Measurements from ENCODE around the gene PIM3.

Gene PIM3

GRCh38 chr22:49960159-49961004 lies at the start of gene PIM3:
Gene PIM3, plus strand, starts transcription at chr22:49960772. Its CDS starts 176 bp downstream, at chr22:49960948.
- DNase-seq (ENCODE audit: low read depth, low spot score) = peak; percentile 81
- peak within 1 kb of the TSS; percentile 90 for H3K27ac ChIP-seq

GRCh38 chr22:49911881-49912625 lies 48.5 kb upstream of the PIM3 start:
- no peak overlapping the region for H3K27ac ChIP-seq
- no peak for DNase-seq (ENCODE audit: low read depth, low spot score)

DNA sequence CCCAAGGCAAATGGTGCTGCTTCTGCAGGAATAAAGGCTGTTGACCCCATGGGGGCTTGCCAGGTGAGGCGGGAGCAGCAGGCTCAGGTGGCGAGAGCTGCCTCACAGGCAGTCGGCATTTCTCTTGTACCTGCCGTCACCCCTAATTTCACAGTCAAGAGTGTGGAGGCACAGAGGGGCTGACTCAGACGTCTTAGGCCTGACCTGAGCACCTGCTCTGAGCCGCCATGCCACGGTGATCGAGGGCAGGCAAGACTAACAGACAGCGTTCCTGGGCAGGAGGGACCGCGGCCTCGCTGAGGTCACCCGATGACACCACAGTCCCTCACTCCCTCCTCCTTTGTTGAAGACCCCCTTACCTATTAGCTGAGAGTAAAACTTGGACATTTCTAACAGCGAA lies 47.5 kb upstream of the PIM3 start:
- no peak overlapping the region for H3K27ac ChIP-seq
- DNase-seq (ENCODE audit: low read depth, low spot score) = no peak

- no peak for DNase-seq (ENCODE audit: low read depth, low spot score)
Observed at GRCh38 chr22:49913446-49913845, 47.1 kb upstream of the PIM3 start.

GRCh38 chr22:49914256-49914655 lies 46.3 kb upstream of the PIM3 start:
- no peak overlapping the region for H3K27ac ChIP-seq

More at GRCh38 chr22:49913446-49913845, 47.1 kb upstream of the PIM3 start:
- H3K27ac ChIP-seq = no peak overlapping the region

GRCh38 chr22:49915610-49916009 lies 45.0 kb upstream of the PIM3 start:
- no peak for DNase-seq (ENCODE audit: low read depth, low spot score)
- H3K27ac ChIP-seq = no peak overlapping the region

More at GRCh38 chr22:49914256-49914655, 46.3 kb upstream of the PIM3 start:
- no peak for DNase-seq (ENCODE audit: low read depth, low spot score)

- DNase-seq (ENCODE audit: low read depth, low spot score) = no peak
- no peak overlapping the region for H3K27ac ChIP-seq
Observed at GRCh38 chr22:49916831-49917230, 43.7 kb upstream of the PIM3 start.

GRCh38 chr22:49917974-49918910 lies 42.3 kb upstream of the PIM3 start, which contains the start of the genes ALG12 and CRELD2:
Gene ALG12, minus strand, starts transcription at chr22:49918438. Its CDS starts 4,673 bp downstream, at chr22:49913765.
Gene CRELD2, plus strand, starts transcription at chr22:49918634. Its CDS starts 136 bp downstream, at chr22:49918770.
- peak within 1 kb of the TSS; percentile 89 for H3K27ac ChIP-seq
- DNase-seq (ENCODE audit: low read depth, low spot score) = peak; percentile 75

DNA sequence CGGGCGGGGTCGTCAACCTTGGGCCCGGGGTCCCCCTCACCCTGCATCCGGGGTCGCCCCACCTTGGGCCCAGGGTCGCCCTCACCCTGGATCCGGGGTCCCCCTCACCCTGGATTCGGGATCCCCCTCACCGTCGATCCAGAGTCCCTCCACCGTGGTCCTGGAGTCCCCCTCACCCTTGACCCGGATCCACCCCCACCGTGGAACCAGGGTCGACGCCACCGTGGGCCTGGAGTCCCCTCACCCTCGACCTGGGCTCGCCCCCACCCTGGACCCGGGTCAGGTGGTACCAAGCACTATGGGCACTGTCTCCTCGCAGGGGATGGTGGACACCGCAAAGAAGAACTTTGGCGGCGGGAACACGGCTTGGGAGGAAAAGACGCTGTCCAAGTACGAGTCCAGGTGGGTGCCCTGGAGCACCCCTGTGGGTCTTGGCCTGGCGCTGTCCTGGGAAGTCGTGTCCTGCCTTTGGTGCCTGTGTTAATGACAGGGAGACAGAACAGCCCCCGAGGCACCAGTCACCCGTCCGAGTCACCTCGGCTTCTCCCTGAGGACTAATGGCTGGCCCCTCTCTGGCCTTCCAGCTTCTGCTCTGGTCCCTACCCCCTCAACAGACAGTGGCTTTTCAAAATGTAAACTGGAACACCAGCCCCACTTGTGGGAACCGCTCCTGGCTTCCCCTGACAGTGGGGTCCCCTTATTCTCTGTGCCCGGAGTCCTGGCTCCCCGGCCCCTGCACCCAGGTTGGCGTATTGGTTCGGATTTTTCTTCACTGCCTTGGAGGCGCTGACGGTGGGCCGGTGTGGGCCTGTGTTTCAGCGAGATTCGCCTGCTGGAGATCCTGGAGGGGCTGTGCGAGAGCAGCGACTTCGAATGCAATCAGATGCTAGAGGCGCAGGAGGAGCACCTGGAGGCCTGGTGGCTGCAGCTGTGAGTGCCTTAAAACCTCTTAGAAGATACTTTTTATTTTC lies 41.4 kb upstream of the PIM3 start:
- H3K27ac ChIP-seq = no peak overlapping the region
- no peak for DNase-seq (ENCODE audit: low read depth, low spot score)

DNA sequence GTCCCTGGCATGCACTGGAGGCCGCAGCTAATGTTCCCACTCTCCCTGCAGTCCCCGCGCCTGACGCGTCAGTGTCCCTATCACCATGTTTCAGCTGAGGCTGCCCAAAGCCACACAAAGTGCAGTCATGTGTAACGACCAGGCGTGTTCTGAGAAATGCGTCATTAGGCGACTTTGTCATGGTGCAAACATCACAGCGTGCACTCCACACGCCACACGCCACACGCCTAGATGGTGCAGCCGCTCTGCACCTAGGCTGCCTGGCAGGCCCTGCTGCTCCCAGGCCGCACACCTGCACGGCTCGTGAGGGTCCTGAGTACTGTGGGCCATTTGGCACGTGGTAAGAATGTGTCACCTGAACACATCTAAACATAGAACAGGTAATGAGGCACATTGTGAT lies 39.7 kb upstream of the PIM3 start:
- H3K27ac ChIP-seq = no peak overlapping the region
- no peak for DNase-seq (ENCODE audit: low read depth, low spot score)

DNA sequence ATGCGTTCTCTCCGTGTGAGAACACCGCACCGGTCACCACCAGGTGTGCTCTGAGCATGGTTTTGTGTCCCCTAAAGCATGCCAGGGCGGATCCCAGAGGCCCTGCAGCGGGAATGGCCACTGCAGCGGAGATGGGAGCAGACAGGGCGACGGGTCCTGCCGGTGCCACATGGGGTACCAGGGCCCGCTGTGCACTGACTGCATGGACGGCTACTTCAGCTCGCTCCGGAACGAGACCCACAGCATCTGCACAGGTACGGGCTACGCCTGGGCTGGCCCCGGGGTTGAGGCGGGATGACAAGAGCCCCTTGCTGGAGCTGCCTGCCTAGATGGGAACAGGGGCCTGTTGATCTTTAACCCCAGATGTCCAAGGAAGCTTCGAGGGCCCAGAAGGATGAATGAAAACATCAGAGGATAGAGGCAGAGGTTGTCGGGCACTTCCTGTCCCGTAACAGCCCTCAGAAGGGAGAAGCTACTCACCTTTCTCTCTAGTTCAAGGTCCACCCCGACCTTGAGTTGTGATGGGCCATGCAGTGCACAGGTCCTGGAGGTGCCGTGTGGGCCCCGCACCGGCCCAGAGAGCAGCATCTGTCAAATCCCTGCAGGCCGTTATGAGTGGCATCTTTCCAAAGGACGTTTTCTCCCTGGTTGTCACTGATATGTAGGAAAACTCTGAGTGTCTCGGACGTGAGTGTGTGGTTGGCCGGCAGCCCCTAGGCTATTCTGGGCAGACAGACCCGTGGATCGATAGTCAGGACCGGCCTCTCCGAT lies 38.9 kb upstream of the PIM3 start:
- no peak for DNase-seq (ENCODE audit: low read depth, low spot score)
- no peak overlapping the region for H3K27ac ChIP-seq

DNA sequence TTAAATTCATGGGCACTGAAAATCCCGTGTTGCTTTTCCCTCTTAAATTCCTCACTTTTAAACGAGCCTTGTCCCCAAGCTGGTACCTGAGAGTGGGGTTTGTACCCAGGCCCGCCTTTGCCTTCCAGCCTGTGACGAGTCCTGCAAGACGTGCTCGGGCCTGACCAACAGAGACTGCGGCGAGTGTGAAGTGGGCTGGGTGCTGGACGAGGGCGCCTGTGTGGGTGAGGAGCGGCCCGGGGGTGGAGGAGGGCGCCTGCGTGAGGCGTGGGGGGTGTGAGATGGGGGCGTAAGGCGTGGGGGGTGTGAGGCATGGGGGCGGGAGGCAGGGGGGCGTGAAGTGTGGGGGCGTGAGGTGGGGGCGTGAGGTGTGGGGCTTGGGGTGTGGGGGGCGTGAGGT lies 38.1 kb upstream of the PIM3 start:
- H3K27ac ChIP-seq = no peak overlapping the region

DNA sequence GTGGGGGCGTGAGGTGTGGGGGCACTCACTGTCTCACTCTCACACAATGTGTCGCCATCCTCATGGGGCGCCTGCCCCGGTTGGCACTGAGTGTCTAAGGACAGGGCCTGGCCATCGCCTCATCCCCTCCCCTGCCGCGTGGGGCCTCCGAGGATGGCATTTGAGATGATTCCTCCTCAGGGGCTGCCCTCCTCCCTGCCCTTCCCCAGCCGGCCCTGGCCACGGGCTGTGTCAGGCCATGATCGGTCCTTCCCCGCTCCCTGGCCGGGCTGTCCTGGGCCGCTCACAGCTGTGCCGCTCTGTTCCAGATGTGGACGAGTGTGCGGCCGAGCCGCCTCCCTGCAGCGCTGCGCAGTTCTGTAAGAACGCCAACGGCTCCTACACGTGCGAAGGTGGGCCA lies 37.6 kb upstream of the PIM3 start:
- DNase-seq (ENCODE audit: low read depth, low spot score) = no peak
- H3K27ac ChIP-seq = no peak overlapping the region

More for the DNA sequence above, 38.1 kb upstream of the PIM3 start:
- no peak for DNase-seq (ENCODE audit: low read depth, low spot score)

DNA sequence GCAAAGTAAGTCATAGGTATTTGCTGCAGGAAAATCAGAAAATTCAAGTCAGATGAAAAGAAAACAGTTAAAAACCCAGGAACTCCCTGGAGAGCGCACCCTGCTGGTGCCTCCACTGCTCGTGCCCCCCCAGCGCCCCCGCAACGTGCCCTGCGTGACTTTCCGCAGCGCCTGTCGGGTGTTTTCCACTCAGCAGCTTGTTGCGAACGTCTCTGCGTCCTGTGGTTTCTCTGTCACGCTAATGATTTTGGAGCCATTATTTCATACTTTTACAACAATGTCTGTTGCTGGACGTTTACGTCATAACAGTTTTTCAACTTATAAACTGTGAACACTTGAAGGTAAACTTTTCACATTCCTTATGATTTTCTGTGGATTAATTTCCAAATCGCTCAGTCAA lies 37.1 kb upstream of the PIM3 start:
- no peak for DNase-seq (ENCODE audit: low read depth, low spot score)
- no peak overlapping the region for H3K27ac ChIP-seq

GRCh38 chr22:49924113-49924833 lies 36.3 kb upstream of the PIM3 start:
- no peak overlapping the region for H3K27ac ChIP-seq
- no peak for DNase-seq (ENCODE audit: low read depth, low spot score)

DNA sequence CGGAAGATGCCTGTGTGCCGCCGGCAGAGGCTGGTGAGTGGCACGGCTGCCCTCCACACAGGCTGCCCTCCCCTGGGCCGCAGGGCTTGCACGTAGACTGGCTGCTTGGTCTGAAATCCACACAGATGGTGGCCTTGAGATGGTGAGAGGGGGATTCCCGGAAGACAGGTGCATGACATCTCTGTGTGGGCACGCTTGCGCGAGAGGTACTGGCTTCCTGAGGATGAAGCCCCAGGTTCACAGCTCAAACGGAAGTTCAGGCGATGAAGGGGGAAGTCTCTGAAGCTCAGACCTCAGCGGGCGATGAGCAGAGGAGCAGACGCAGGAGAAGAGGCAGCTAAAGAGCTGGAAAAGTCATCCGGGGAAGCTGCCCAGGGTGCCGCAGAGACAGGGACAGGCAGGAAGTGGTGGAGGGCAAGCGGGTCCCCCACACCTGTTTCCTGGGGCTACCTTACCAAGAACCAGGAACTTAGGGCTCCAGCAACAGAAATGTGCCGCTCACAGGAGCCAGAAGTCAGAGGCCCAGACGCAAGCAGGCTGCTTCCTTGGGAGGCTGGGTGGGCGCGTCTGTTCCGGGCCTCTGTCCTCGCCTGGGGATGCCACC lies 34.9 kb upstream of the PIM3 start:
- no peak for DNase-seq (ENCODE audit: low read depth, low spot score)
- H3K27ac ChIP-seq = no peak overlapping the region

DNA sequence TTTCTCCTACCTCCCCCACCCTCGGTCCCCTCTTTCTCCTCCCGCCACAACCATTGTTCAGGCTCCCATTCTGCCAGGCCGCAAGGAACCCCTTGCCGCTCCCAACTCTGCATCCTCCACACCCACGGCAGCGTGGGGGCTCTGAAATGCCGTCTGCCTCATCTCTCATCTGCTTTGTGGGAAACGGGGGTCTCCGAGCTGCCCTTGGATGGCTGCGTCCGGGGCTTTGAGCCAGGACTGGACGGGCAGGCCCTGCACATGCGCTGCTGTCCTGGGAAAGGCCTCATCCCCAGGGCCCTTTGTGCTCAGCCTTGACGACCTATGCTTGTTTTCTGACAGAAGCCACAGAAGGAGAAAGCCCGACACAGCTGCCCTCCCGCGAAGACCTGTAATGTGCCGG lies 33.7 kb upstream of the PIM3 start:
- no peak overlapping the region for H3K27ac ChIP-seq
- no peak for DNase-seq (ENCODE audit: low read depth, low spot score)
